HG03175 (cell line): Measurements from ENCODE around the gene ALMS1.
"Not testable (repeated sequence)": the region's sequence is repeated elsewhere in the genome, so short reads cannot be mapped to it uniquely, and the experiment has no call there.

Experiments
- ATAC-seq: cut with Tn5 transposase; IDR thresholded peaks from one replicate; pipeline ENCODE4 v1.9.1; 2021; ENCODE audit warnings: mild to moderate bottlenecking, moderate library complexity; ENCODE audit not compliant: unreplicated experiment

Gene ALMS1

DNA sequence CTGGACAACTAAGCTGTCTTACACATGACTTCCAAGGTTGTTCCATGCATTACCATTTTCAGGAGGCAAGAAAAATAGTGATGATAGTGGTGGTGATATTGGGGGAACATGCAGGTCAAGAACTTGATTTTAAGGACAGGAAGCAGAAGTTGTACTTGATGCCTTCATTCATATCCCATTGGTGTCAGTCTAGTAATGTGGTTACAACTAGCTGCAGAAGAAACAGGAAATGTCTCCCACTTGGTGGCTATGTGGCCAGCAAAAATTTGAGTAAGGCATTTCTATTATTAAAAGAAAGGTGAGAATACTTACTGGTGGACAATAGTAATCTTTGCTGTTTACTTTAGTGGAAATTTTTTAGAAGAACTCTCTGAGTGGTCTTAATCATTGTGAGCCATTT lies 103.4 kb downstream of the ALMS1 start:
- ATAC-seq = peak; percentile 61

- no peak for ATAC-seq
Observed at GRCh38 chr2:73494031-73494430, 108.4 kb downstream of the ALMS1 start.

DNA sequence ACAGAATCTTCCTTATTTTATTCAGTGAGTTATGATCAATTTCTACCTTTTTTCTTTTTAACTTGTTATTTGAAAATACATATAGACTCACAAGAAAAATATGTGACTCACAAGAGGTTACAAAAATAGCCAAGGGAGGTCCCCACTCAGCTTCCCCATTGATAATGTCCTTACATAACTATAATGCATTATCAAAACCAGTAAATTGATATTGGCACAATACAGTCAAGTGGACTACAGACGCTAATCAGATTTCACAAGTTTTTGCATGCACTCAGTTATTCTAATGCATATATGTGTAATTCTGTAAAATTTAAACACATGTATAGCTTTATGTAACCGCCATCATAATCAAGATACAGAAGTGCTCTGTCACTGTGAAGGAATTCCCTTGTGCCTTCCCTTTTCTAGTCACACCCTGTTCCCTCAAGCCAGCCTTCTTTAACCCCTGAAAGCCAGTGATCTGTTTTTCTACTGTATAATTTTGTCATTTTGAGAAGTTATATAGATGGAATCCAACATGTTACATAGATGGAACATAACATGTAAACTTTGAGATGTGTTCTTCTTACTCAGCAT lies 118.4 kb downstream of the ALMS1 start:
- no peak for ATAC-seq

DNA sequence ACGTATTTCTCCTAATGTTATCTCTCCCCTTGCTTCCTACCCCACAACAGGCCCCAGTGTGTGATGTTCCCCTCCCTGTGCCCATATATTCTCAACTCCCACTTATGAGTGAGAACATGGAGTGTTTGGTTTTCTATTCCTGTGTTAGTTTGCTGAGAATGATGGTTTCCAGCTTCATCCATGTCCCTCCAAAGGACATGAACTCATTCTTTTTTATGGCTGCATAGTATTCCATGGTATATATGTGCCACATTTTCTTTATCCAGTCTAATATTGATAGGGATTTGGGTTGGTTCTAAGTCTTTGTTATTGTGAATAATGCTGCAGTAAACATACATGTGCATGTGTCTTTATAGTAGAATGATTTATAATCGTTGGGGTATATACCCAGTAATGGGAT lies 119.2 kb downstream of the ALMS1 start:
- ATAC-seq = not testable (repeated sequence)

DNA sequence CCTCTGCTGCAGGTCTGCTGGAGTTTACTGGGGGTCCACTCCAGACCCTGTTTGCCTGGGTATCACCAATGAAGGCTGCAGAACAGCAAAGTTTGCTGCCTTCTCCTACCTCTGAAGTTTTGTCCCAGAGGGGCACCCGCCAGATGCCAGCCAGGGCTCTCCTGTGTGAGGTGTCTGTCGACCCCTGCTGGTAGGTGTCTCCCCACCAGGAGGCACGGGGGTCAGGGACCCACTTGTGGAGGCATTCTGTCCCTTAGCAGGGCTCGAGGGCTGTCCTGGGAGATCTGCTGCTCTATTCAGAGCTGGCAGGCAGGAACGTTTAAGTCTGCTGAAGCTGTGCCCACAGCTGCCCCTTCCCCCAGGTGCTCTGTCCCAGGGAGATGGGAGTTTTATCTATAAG lies 124.8 kb downstream of the ALMS1 start:
- ATAC-seq = not testable (repeated sequence)

DNA sequence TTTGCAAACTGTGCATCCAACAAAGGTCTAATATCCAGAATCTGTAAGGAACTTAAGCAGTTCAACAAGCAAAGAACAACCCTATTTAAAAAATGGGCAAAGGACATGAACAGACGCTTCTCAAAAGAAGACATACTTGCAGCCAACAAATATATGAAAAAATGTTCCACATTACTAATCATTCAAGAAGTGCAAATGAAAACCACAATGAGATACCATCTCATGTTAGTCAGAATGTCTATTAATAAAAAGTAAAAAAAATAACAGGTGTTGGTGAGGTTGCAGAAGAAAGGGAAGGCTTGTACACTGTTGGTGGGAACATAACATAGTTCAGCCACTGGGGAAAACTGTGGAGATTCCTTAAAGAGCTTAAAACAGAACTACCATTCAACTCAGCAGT lies 130.4 kb downstream of the ALMS1 start:
- no peak for ATAC-seq

DNA sequence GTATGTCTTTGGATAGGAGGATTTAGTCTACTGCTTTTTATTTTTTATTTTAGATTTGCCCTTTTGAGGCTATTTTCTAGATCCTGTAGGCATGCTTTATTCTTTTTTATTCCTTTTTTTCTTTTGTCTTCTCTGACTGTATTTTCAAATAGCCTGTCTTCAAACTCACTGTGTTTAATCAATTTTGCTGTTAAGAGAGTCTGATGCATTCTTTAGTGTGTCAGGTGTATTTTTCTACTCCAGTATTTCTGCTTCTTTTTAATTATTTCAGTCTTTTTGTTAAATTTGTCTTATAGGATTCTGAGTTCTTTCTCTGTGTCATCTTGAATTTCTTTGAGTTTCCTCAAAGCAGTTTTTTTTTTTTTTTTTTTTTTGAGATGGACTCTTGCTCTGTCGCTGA lies 143.1 kb downstream of the ALMS1 start:
- ATAC-seq = no peak

DNA sequence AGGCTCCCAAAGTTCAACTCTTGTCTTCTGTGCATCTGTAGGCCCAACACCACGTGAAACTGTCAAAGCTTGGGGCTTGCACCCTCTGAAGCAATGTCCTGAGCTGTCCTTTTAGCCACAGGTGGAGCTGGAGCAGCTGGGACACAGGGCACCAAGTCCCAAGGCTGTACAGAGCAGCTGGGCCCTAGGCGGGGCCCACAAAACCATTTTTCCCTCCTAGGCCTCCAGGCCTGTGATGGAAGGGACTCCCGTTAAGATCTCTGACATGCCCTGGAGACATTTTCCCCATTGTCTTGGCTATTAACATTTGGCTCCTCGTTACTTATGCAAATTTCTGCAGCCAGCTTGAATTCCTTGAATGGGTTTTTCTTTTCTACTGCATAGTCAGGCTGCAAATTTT lies 145.1 kb downstream of the ALMS1 start:
- ATAC-seq = not testable (repeated sequence)

GRCh38 chr2:73532381-73532780 lies 146.7 kb downstream of the ALMS1 start:
- ATAC-seq = no peak

DNA sequence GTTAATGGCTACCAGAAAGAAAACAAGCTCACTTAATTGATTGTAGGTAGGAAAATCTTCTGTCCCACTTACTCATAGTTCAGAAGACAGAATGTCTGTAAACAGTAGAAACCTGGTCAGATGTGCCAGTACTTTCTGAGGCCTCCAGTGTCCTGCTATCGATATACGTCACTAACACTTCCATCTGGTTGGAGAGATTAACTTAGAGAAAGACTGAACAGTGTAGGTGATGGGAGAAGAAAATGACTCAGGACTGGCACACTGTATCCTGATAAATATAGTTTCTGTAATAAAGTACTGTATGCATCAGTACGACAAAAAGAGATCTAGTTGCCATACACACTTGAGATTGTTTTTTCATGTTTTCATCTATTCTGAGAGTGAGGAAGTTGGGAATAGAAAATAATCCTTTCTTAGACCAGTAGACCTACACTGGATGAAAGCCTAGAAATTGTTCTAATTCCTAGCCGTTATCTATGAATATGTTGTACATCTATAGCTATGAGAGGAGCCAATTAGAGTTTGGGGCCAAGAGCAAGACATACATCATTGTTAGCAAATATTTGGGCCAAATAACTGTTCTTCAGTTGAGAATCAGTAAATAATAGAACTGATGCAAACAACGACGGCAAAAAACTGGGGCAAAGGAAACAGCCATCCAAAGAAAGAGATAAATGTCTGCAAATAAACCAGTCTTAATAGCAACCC lies 150.7 kb downstream of the ALMS1 start:
- no peak for ATAC-seq

GRCh38 chr2:73560875-73561274 lies 175.2 kb downstream of the ALMS1 start:
- ATAC-seq = not testable (repeated sequence)

GRCh38 chr2:73561422-73561821 lies 175.8 kb downstream of the ALMS1 start:
- ATAC-seq = no peak

GRCh38 chr2:73564986-73565385 lies 179.3 kb downstream of the ALMS1 start:
- no peak for ATAC-seq

GRCh38 chr2:73566288-73566878 lies 180.7 kb downstream of the ALMS1 start:
- ATAC-seq = no peak

- ATAC-seq = no peak
Observed at GRCh38 chr2:73575261-73575660, 189.6 kb downstream of the ALMS1 start.

GRCh38 chr2:73582364-73582763 lies 196.7 kb downstream of the ALMS1 start:
- peak; percentile 57 for ATAC-seq

DNA sequence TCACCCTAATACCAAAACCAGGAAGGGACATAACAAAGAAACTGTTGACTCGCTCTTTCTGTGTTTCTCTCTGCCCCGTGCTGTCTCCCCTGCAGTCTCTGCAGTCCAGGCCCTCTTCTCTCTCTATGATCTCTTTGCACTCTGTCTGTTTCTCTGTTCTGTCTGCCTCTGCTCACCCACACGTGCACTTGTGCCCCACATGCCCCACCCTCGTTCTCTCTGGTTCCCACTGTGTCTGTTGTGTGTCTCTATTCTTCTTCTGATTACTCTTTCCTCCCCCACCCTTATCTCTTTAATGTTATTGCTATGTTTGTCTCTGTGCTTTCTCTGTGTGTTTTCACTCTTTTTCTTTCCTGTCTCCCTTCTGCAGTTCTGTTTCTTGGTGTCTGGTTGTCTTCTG lies 202.5 kb downstream of the ALMS1 start:
- no peak for ATAC-seq

DNA sequence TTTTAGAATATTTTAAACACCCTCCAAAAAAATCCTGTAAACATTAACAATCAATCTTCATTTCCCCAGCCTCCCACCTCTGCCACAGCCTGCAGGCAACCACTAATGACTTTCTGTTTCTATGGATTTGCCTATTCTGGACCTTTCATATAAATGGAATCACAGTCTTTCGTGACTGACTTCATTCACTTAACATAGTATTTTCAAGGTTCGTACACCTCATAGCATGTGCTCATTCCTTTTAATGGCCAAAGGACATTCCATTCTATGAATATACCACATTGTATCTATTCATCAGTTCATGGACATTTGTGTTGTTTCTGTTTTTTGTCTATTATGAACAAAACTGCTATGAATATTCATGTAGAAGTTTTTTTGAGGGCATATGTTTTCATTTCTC lies 208.0 kb downstream of the ALMS1 start:
- ATAC-seq = no peak

- ATAC-seq = no peak
Observed at GRCh38 chr2:73594251-73594650, 208.6 kb downstream of the ALMS1 start.

GRCh38 chr2:73601780-73602179 lies 216.1 kb downstream of the ALMS1 start:
- no peak for ATAC-seq

DNA sequence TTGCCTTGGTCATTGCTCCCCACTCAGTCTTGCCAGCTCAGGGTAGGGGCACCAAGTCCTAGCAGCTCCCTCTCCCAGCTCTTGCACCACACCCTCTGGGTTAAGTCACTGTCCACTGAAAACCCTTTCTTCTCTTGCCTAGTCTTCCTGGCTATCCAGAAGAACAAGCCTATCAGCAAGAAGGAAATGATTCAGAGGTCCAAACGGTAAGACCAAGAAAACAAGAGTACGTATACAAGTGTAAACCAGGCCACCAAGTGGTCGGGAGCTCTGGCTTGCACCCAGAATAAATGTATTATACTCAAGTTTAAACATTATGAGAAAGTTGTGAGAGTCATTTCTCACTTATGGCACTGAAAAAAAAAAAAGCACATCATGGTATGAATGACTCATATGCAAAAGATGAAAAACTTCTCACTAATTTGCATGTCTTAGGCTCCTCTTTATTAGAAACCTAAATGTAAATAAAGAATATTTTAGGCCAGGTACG lies 217.5 kb downstream of the ALMS1 start:
- ATAC-seq = not testable (repeated sequence)

DNA sequence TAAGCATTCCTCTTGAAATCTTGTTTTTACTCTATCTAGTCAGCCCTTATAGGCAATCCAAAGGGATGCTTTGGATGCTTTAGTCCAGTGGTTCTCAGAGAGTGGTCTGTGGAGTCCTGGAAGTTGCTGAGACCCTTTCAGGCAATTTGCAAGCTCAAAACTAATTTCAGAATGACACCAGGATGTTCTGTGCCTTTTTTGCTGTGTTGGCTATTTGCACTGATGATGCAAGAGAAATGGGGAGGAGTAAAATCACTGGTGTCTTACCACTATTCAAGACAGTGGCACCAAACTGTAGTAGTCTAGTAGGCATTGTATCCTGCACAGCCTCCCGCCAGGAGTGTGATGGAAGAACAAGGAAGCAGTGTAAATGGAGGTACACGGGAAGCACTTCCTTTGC lies 219.0 kb downstream of the ALMS1 start:
- ATAC-seq = not testable (repeated sequence)
